Breast epithelium (tissue), 3 donors: Measurements from ENCODE around the gene CST8.

ENCODE experiments used
- CTCF ChIP-seq, 3 donors: fragments of 450-650 bp; IDR thresholded peaks; one replicate each; pipeline ENCODE4 v1.5.1; 2016 to 2017; ENCODE audit warnings: antibody characterized with exemption in 3 of 3, mild to moderate bottlenecking in 3 of 3, moderate library complexity in 3 of 3
- POLR2A ChIP-seq: fragments of 450-650 bp; IDR thresholded peaks from one replicate; pipeline ENCODE4 v1.6.1; 2016; ENCODE audit warnings: antibody characterized with exemption, mild to moderate bottlenecking, moderate library complexity
- POLR2AphosphoS5 ChIP-seq, 3 donors: sonication (generic); formaldehyde crosslinking; IDR thresholded peaks; one replicate each; pipeline ENCODE4 v1.6.1; 2017; ENCODE audit warnings: antibody characterized with exemption in 3 of 3

GRCh38 chr20:23459461-23460150, 31.3 kb upstream of the CST8 start:
- TF ChIP-seq POLR2A (no peak), POLR2AphosphoS5 (IDR thresholded peaks at IDR 0.05) (no peak), CTCF (IDR thresholded peaks at IDR 0.05) (no peak)
